Fibroblast of upper back skin (primary cell): Measurements from ENCODE around the gene ABHD5.
"Not testable (repeated sequence)": the region's sequence is repeated elsewhere in the genome, so short reads cannot be mapped to it uniquely, and the experiment has no call there.

ENCODE experiments used
- DNase-seq: peaks from one replicate; pipeline ENCODE4 v3.0.0-alpha.2; 2013

The ABHD5 gene

DNA sequence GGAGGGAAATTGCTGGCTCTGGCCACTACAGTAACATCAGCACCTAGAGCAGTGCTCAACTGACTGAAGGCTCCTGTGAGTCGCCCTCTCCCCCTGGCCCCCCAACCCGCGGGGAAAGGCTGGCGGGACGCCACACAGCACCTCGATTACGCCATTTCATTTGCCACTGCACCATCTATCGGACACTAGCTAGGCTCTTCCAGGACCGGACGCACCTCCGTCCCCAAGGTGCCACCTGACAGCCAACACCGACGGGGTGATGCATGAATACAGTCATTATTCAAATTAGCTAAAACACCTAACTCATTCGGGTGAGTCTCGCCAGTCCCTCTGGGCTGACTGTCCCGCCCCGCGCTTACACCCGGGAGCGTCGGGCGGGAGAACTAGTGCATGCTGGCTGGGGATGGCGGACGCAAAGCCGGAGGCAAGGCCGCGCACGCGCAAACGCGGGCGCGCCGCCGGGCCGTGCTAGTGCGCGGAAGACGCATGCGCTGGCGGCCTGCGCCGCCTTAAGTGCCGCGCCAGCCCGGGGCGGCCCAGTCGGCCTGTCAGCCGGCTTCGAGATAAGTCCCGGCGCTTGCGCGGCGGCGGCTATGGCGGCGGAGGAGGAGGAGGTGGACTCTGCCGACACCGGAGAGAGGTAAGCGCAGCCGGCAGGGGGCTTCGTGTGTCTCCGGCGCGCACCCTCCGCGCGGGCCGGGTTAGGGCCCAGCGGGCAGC, at the start of gene ABHD5:
TSS of gene ABHD5 (plus strand) at position 539 of the 720 bp plus-strand sequence. CDS start at position 594, 55 bp downstream.
- peak; percentile 92 for DNase-seq

DNA sequence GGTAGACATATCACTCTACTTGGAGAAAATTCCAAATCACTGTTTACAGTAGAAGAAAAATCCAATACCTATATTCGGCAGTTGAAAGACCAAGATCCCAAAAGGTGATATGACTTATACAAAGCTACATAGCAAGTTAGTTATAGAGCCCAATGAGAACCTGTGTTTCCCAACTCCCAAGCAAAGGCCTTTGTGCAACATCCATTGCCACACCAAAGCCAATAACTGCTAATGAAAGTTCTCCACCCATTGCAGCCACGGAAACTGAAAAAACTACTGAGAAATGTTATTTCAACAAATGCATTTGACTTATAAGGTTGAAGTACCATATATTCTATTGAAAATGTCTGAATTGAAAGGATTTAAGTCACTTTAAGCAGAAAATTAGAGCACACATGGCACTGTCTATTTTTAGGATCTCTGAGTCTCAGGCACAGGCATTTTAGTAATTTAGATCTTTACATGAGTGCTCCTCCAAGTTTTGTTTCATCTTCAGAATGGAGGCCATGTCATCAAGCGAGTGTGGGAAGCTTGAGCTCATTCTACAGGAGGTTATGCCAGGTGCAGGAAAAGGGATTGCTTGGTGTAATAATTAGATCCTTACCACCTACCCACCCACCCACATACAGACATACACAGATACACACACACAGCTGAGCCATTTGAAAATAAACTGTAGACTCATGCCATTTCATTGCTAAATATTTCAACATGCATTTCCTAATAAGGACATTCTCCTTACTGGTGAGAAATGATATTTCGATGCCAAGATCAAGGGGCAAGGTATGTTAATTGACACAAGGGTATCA, 49.2 kb upstream of the ABHD5 start:
- DNase-seq: peak; percentile 41

DNA sequence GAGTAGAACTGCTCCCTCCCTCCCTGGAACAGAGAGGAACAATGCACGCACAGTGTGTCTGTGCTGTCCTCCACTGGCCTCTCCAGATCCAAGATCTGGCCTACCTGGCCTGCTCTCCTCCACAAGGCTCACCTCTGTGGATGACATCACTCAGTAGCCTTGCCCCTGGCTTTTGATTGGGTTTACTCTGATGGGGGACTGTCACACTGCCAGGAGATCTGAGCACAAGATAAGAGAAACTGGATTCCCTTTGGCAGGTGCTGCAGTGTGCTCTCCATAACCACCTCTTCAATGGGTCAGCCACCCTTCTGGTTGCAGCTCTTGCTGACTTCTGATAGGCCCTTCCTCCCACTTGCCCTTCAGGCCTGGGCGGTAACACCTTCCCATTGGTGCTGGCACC, 46.3 kb upstream of the ABHD5 start:
- no peak for DNase-seq

DNA sequence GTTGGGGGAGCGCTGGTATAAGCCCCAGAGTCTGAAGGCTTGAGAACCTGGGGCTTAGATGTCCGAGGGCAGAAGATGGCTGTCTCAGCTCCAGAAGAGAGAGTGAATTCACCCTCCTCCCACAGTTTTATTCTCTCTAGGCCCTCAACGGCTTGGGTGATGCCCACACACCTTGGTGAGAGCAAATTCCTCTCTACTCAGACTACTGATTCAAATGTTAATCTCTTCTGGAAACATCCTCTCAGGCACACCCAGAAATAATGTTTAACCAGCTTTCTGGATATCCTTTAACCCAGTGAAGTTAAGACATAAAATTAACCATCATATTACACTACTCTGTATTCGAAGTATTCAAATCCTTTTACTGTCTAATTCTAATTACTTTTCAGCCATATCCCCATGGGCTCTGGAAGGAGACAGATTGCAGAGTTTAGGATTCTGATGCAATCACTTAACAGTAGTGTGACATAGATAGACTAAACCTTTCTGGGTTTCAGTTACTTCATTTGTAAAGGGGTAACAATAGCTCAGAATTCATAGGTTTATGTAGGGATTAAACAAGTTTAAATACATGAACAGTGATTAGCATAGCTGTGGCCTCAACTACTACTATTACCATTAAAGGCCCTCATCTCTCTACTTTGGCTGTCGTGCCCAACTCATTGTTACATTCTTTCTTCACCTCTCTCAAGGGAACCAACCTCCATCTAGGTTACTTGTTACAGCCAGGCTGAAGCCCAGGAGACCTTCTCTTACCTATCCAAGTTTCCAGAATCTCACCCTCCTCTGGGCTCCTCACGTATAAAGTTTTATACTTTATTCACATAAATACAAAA, 43.2 kb upstream of the ABHD5 start:
- peak; percentile 35 for DNase-seq

DNA sequence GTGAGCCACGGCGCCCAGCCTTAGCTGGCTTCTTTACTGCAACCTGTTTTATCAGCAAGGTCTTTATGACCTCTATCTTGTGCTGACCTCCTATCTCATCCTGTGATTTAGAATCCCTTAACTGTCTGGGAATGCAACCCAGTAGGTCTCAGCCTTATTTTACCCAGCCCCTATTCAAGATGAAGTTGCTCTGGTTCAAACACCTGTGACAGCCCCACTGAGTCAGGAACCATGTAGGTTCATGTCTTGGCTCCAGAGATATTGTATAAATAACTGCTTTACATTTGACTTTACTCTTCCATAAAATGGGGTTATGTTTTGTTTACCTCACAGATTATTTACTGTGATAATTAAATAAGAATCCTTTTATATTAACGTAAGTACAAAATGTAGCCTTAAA, 41.8 kb upstream of the ABHD5 start:
- DNase-seq: no peak

DNA sequence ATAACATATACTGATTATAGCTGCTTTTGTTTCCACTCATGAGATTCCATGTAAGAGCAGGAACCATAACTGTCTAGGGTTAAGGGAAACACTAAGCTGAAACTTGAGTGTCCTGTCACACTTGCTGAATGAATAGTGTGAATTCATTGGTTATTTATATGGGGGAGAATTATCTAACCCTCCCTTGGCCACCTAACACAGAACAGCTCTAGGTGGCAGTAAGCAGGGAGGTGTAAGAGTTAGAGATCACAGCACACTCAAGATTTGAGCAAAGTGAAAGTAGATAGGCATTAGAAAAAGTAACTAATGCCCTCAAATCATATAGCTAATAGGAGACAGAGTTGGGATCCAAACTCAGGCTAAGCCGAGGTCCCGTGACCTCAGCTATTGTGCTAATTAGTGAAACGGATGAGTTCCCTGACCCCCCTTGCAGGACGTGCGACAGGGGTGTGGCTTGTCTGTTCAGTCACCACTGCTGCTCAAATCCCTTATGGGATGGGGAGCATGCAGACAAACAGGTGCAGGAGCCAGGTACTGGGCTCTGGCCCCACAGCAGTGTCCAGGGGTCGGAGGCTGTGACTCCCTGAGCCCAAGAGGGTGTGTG, 41.3 kb upstream of the ABHD5 start:
- DNase-seq: no peak

DNA sequence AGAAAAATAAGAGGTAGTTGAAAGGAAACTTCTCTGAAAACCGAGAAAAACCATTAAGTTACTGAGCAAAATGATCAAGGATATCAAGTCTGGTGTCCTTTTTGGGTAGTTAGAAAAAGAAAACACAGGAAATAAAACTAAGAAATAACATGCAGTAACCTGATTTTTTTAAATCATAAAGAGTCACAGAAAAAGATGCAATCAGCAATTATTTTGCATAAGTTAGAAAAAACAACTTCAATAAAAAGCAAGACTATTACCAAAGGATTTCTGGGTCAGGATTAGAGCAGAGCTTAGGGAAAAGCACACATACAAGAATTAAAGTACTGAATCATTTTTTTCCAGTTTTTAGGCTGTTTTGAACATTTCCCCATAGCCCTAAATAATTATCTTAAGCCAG, 40.4 kb upstream of the ABHD5 start:
- DNase-seq: no peak

DNA sequence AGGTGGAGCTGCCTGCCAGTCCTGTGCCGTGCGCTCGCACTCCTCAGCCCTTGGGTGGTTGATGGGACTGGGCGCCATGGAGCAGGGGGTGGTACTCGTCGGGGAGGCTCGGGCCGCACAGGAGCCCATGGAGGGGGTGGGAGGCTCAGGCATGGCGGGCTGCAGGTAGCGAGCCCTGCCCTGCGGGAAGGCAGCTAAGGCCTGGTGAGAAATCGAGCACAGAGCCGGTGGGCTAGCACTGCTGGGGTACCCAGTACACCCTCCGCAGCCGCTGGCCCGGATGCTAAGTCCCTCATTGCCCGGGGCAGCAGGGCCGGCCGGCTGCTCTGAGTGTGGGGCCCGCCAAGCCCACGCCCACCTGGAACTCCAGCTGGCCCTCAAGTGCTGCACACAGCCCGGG, 34.3 kb upstream of the ABHD5 start:
- not testable (repeated sequence) for DNase-seq

DNA sequence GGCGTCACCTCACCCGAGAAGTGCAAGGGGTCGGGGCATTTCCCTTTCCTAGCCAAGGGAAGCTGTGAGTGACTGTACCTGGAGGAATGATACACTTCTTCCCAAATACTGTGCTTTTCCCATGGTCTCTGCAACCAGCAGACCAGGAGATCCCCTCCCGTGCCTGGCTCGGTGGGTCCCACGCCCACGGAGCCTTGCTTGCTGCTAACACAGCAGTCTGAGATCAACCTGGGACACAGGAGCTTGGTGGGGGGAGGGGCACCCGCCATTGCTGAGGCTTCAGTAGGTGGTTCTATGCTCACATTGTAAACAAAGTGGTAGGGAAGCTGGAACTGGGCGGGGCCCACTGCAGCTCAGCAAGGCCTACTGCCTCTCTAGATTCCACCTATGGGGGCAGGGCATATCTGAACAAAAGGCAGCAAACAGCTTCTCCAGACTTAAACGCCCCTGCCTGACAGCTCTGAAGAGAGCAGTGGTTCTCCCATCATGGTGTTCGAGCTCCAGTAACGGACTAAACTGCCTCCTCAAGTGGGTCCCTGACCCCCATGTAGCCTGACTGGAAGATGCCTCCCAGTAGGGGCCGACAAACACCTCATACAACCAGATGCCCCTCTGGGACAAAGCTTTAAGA, 31.4 kb upstream of the ABHD5 start:
- DNase-seq: no peak

DNA sequence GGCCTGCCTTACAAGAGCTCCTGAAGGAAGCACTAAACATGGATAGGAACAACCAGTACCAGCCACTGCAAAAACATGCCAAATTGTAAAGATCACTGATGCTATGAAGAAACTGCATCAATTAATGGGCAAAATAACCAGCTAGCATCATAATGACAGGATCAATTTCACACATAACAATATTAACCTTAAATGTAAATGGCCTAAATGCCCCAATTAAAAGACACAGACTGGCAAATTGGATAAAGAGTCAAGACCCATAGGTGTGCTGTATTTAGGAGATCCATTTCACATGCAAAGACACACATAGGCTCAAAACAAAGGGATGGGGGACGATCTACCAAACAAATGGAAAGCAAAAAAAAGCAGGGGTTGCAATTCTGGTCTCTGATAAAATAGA, 29.4 kb upstream of the ABHD5 start:
- DNase-seq: not testable (repeated sequence)

DNA sequence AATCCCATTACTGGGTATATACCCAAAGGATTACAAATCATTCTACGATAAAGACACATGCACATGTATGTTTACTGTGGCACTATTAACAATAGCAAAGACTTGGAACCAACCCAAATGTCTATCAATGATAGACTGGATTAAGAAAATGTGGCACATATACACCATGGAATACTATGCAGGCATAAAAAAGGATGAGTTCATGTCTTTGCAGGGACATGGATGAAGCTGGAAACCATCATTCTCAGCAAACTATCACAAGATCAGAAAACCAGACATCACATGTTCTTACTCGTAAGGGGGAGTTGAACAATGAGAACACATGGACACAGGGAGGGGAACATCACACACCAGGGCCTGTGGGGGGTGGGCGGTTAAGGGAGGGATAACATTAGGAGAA, 25.7 kb upstream of the ABHD5 start:
- not testable (repeated sequence) for DNase-seq

DNA sequence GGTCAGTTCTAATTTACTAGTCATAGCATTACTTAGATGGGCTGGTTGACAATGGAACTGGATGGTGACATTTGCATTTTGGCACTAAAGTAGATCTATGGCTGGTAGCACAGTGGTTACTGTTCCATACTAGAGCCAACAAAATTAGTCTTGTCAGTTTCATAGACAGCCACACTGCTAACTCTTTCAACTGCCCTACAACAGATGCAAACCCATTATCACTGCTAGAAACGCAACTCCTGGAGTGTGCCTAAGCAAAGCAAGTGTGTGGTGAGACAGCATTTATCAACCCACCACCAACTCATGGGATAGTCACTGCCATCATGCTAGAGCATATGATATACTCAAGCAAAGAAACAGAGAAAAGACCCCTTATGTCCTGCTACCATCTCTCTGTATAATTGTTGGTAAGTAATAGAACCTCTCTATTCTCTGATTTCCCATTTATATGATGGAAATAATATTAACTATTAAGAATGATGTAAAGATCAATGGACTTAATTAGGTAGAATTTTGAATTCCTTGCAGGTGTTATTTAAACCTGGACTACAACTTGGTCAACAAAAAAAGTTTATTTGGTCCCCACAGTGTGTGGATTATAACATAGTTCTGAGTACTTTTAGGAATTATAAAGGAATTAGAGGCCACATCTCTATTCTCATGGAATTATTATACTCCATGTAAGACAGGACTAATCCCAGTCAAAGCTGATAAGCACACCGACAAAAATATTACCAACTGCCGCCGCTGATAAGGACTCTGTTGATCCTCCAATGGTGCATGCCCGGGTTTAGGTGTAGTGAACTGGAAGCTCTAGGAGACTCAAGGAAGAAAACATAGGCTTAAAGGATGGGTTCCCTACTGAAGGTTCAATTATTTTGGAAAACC, 19.9 kb upstream of the ABHD5 start:
- no peak for DNase-seq

DNA sequence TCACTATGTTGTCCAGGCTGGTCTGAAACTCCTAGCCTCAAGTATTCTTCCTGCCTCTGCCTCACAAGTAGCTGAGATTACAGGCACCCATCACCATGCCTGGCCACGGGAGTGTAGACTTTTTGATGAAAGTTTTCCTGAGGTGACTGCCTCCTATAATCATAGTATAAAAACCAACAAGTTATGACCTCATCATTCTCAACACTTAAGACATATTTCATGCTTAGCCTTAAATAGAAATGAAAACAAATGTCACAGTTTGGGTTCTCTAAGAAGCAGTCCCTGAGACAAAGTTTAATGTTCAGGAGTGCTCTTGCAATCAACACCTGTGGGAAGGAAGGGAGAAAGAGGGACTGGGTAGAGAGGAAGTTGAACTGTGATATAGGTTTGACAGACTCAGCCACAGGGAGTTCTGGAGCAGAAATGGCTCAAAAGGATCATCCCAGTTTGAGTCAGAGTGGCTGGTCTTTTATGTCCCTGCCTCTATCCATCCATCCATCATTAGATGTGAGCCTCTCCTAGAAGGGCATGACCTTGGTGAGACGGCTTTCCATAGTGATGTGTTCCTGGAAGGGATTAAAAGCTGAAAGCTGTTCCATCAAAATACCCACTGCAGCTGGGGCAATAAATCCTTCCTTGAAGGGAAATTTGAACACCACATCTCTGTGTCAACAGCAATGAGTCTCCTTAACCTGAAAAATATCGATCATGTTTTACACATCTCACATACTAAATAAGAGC, 16.2 kb upstream of the ABHD5 start:
- no peak for DNase-seq

DNA sequence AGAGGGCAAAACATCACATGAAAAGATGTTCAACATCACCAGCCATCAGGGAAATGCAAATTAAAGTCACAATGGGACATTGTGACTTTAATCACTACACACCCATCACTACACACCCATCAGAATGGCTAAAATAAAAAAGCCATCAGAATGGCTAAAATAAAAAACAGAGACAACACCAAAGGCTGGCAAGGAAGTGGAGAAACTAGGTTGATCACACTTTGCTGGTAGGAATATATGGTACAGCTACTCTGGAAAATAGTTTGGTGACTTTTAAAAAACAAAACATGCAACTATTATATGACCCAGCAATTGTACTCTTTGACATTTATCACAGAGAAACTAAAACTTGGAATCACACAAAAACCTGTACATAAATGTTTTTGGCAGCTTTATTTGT, 15.1 kb upstream of the ABHD5 start:
- DNase-seq: no peak

DNA sequence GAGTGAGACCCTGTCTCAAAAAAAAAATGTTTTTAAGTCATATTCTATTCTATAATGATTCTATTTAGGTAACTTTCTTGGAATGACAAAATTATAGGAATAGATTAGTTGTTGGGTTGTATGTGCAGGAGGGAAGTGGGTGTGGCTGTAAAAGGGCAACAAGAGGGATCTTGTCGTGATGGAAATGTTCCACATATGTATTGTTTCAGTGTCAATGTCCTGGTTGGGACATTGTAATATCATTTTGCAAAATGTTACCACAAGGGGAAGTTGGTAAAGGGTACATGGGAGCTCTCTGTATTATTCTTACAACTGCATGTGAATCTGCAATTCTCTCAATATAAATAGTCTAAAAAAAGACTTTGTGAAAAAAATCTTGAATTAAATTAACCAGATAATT, 14.3 kb upstream of the ABHD5 start:
- DNase-seq: no peak

DNA sequence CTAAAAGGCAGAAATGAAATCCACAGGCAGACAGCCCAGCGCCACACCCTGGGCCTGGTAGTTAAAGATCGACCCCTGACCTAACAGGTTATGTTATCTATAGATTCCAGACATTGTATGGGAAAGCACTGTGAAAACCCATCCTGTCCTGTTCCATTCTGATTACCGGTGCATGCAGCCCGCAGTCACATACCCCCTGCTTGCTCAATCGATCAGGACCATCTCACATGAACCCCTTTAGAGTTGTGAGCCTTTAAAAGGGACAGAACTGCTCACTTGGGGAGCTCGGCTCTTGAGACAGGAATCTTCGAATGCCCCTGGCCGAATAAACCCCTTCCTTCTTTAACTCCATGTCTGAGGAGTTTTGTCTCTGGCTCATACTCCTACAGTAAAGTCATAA, 12.4 kb upstream of the ABHD5 start:
- DNase-seq: not testable (repeated sequence)

DNA sequence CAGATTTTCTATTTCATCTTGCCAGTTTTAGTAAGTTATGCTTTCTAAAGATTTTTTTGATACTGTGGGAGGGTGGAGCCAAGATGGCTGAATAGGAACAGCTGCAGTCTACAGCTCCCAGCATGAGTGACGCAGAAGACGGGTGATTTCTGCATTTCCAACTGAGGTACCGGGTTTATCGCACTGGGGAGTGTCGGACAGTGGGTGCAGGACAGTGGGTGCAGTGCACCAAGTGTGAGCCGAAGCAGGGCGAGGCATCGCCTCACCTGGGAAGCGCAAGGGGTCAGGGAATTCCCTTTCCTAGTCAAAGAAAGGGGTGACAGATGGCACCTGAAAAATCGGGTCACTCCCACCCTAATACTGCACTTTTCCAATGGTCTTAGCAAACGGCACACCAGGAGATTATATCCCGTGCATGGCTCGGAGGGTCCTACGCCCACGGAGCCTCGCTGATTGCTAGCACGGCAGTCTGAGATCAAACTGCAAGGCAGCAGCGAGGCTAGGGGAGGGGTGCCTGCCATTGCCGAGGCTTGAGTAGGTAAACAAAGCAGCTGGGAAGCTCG, 11.8 kb upstream of the ABHD5 start:
- not testable (repeated sequence) for DNase-seq

DNA sequence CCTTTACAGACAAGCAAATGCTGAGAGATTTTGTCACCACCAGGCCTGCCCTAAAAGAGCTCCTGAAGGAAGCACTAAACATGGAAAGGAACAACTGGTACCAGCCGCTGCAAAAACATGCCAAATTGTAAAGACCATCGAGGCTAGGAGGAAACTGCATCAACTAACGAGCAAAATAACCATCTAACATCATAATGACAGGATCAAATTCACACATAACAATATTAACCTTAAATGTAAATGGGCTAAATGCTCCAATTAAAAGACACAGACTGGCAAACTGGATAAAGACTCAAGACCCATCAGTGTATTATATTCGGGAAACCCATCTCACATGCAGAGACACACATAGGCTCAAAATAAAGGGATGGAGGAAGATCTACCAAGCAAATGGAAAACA, 9.9 kb upstream of the ABHD5 start:
- DNase-seq: not testable (repeated sequence)

DNA sequence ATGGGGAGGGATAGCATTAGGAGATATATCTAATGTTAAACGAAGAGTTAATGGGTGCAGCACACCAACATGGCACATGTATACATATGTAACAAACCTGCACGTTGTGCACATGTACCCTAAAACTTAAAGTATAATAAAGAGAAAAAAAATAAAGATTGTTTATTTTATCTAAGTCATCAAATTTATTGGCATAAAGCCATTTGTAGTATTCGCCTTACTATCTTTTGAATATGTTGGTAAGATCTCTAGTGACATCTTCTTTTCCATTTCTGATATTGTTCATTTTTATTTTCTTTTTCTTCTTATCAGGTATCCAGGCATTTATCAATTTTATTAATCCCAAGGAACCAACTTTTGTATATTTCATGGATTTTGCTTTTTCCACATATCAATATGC, 5.8 kb upstream of the ABHD5 start:
- DNase-seq: no peak

DNA sequence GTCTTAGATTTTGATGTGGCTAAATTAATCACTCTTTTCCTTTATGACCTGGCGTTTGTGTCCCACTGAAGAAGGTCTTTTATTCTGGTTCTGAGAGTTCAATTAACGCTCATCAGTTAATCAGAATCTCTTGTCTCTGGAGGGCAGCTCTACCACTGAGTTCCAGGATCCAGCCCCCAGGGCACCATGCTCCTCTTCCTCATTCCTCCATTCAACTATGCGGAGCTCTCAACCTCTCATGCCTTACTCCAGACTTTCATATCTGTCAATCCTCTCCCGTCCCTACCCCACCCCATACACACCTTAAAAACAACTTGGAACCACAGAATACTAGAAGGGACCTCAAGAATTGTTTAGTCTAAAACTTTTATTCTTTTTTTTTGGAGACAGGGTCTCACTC, 4.8 kb upstream of the ABHD5 start:
- no peak for DNase-seq

DNA sequence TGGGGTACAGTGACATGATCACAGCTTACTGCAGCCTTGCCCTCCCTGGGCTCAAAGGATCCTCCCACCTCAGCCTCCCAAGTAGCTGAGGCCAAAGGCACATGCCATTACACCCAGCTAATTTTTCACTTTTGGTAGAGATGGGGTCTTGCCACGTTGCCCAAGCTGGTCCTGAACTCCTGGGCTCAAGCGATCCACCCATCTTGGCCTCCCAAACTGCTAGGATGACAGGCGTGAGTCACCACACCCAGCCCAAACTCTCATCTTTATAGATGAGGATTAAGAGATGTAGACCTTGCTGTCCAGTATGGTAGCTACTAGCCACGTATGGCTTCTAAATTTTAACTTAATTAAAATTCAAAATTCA, 4.4 kb upstream of the ABHD5 start:
- no peak for DNase-seq
